Activated B cell treated with CpG ODN at 0.5 μM for 24 hours (primary cell): ENCODE data around the gene DYDC1. TPM values are rescaled to one million over a fixed set of nuclear protein-coding genes. Genes with fewer than 3 reads are reported as not detected.
"Not testable (repeated sequence)": the region's sequence is repeated elsewhere in the genome, so short reads cannot be mapped to it uniquely, and the experiment has no call there.

Source experiments
- ATAC-seq: fragments of 200-7000 bp; cut with Tn5 transposase; one replicate; pipeline ENCODE4 v1.10.0; 2021; ENCODE audit warnings: low read depth, mild to moderate bottlenecking, moderate library complexity
- CTCF ChIA-PET: fragments of 350-600 bp; sonication (Branson Sonifier 250); formaldehyde crosslinking; loops from one replicate; lab custom pipeline; 2021; ENCODE audit warnings: antibody characterized with exemption; lab: Charles Lee
- POLR2A ChIA-PET: fragments of 350-600 bp; sonication (Branson Sonifier 250); formaldehyde crosslinking; loops from one replicate; lab custom pipeline; 2021; ENCODE audit warnings: antibody characterized with exemption; lab: Charles Lee
- DNase-seq: peaks from one replicate; pipeline ENCODE4 v3.0.0; 2022
- H3K27ac Mint-ChIP-seq: one replicate; pipeline ENCODE4 v1.8.0; 2020; ENCODE audit warnings: mixed read lengths
- H3K27me3 Mint-ChIP-seq: one replicate; pipeline ENCODE4 v1.8.0; 2021; ENCODE audit warnings: mixed read lengths
- H3K36me3 Mint-ChIP-seq: one replicate; pipeline ENCODE4 v1.8.0; 2021; ENCODE audit warnings: low read depth, mixed read lengths
- H3K4me1 Mint-ChIP-seq: one replicate; pipeline ENCODE4 v1.8.0; 2021; ENCODE audit warnings: mixed read lengths
- H3K4me3 Mint-ChIP-seq: one replicate; pipeline ENCODE4 v1.8.0; 2020; ENCODE audit warnings: mild to moderate bottlenecking, mixed read lengths
- H3K9me3 Mint-ChIP-seq: one replicate; pipeline ENCODE4 v1.8.0; 2020; ENCODE audit warnings: mixed read lengths
- CTCF ChIP-seq: fragments of 200-600 bp; IDR thresholded peaks from one replicate; pipeline ENCODE4 v1.8.0; 2022; ENCODE audit warnings: antibody characterized with exemption, mild to moderate bottlenecking
- intact Hi-C: fragments of 100-400 bp; cut with micrococcal nuclease; formaldehyde crosslinking; loops from one replicate; pipeline ENCODE4 v1.15.1; 2024
- total RNA-seq: library from RNA; stranded (reverse); gene quantifications from 2 replicates; pipeline ENCODE4 v1.2.3, GENCODE V29; 2022

The DYDC1 gene
- total RNA-seq, 1 donor from 2014 or later = not detected

GRCh38 chr10:80365510-80365909 is 9.0 kb upstream of the DYDC1 start:
- peaks cover 8% of the 10 kb centered on the region for H3K27me3 Mint-ChIP-seq
- no peak for TF ChIP-seq CTCF
- CTCF ChIA-PET = no interaction called here
- no peak overlapping the region for H3K4me3 Mint-ChIP-seq
- no peaks in the 10 kb centered on the region for H3K4me1 Mint-ChIP-seq
- POLR2A ChIA-PET = no interaction called here
- intact Hi-C loops = no loop called here
- no peak for ATAC-seq
- H3K36me3 Mint-ChIP-seq = peaks cover 3% of the 10 kb centered on the region
- peaks cover 19% of the 10 kb centered on the region for H3K9me3 Mint-ChIP-seq
- no peak for DNase-seq
- H3K27ac Mint-ChIP-seq = no peak overlapping the region

- TF ChIP-seq CTCF = no peak
- Mint-ChIP-seq H3K36me3 (no peaks in the 10 kb centered on the region), H3K27ac (no peak overlapping the region), H3K4me1 (peaks cover 17% of the 10 kb centered on the region), H3K27me3 (peaks cover 27% of the 10 kb centered on the region), H3K9me3 (no peaks in the 10 kb centered on the region), H3K4me3 (no peak overlapping the region)
- DNase-seq (no peak), ATAC-seq (no peak)
- ChIA-PET CTCF (no interaction called here), POLR2A (no interaction called here)
- intact Hi-C loops = no loop called here
Measured at GRCh38 chr10:80359644-80360043, 3.1 kb upstream of the DYDC1 start.

GRCh38 chr10:80358925-80359324 is 2.4 kb upstream of the DYDC1 start:
- H3K4me1 Mint-ChIP-seq = peaks cover 17% of the 10 kb centered on the region
- intact Hi-C loops, H3K4me3 Mint-ChIP-seq, H3K27ac Mint-ChIP-seq, ATAC-seq, CTCF ChIA-PET, DNase-seq, POLR2A ChIA-PET, H3K36me3 Mint-ChIP-seq, H3K9me3 Mint-ChIP-seq: not testable (repeated sequence)
- peaks cover 30% of the 10 kb centered on the region for H3K27me3 Mint-ChIP-seq

GRCh38 chr10:80357851-80358125 is 1.2 kb upstream of the DYDC1 start:
- H3K27ac Mint-ChIP-seq = no peak overlapping the region
- peaks cover 35% of the 10 kb centered on the region for H3K27me3 Mint-ChIP-seq
- intact Hi-C loops = no loop called here
- ATAC-seq = no peak
- no peaks in the 10 kb centered on the region for H3K9me3 Mint-ChIP-seq
- DNase-seq = no peak
- H3K36me3 Mint-ChIP-seq = no peaks in the 10 kb centered on the region
- H3K4me3 Mint-ChIP-seq = no peak overlapping the region
- peaks cover 17% of the 10 kb centered on the region for H3K4me1 Mint-ChIP-seq
- POLR2A ChIA-PET = no interaction called here
- CTCF ChIA-PET = no interaction called here
- no peak for TF ChIP-seq CTCF

- Mint-ChIP-seq H3K4me1 (peaks cover 17% of the 10 kb centered on the region), H3K9me3 (no peaks in the 10 kb centered on the region), H3K36me3 (no peaks in the 10 kb centered on the region), H3K27me3 (peaks cover 35% of the 10 kb centered on the region), H3K4me3 (peak overlapping the region; percentile 72), H3K27ac (no peak overlapping the region)
- ATAC-seq (no peak), DNase-seq (no peak)
- no peak for TF ChIP-seq CTCF
- ChIA-PET CTCF (no interaction called here), POLR2A (no interaction called here)
- intact Hi-C loops = no loop called here
Measured at GRCh38 chr10:80356989-80357850, 665 bp upstream of the DYDC1 start.

GRCh38 chr10:80351220-80351619 is 5.3 kb downstream of the DYDC1 start:
- Mint-ChIP-seq H3K36me3 (no peaks in the 10 kb centered on the region), H3K9me3 (no peaks in the 10 kb centered on the region), H3K4me1 (peaks cover 7% of the 10 kb centered on the region), H3K27me3 (peaks cover 26% of the 10 kb centered on the region), H3K27ac (no peak overlapping the region), H3K4me3 (no peak overlapping the region)
- intact Hi-C loops = no loop called here
- TF ChIP-seq CTCF = no peak
- no peak for DNase-seq
- CTCF ChIA-PET = no interaction called here
- no peak for ATAC-seq
- POLR2A ChIA-PET = no interaction called here
